GM19238 (cell line): ENCODE results near the gene RRP9.
"Not testable (repeated sequence)": the region's sequence is repeated elsewhere in the genome, so short reads cannot be mapped to it uniquely, and the experiment has no call there.

Experiments used
- DNase-seq: peaks from one replicate; pipeline ENCODE4 v3.0.0; 2011; ENCODE audit warnings: low spot score; ENCODE audit not compliant: insufficient read length

Gene RRP9

DNA sequence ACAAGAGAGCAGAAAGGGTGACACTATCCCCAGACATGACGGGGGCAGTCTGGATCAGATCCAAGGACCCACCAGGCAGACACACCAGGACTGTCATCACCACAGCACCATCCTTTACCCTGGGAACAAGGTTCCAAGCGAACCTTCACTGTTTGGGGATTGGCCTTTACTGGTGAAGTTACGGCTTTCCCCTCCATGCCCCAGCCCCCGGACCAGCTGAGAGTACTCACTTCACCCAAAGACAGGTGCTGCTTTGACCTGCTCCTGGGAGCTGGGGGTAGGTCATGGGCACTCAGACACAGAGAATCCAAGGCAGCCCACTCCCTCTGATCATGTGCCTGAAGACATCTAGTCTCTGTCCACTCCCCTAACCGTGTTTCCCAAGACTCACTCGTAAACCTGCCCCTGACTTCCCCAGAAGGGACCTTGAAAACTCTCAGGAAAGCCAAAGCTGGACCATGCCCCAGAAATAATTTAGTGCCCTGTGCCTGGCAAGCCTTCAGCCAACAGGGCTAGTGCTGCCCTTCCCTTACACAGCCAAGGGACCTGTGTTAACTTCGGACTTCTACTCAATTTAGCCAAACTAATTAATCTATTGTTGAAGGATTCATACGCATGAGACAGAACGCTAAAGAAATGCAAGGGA, 2.8 kb downstream of the RRP9 start:
- DNase-seq = no peak

DNA sequence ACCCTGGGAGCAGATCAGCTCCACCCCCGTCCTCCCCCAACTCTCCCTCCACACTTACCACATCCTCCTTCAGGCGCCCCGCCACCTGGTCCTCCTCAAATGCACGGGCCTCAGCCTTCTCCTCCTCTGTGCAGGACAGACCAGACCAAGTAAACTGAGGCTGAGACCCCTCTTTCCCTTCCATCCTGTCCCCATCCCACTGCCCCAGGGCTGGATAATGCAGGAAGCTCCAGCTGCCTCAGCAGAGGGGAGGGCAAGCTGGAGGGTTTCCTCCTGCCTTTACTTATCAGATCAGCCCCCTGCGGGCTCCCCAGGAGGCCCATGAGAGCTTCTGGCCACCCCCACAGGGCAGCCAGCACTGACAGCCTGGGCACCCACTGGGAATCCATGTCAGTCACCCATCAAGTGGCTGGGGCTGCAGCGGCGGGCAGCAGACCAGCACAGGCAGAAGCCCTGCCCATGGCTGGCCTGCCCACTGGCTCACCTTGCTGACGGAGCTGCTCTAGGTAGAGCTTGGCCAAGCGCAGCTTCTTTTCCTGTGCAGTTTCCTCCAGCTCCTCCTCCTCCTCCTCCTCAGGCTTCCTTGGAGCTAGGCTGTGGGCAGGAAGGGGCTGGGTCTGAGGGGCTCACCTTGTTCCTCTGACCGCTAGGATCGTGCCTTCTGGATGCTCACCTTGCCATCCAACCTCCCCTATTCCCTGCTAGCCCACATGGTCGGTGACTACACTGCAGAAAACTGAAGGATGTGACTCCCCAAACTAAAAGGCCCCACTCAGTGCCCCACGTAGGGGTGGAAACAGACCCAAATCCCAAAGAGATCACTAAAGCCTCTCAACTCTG, 3.9 kb downstream of the RRP9 start:
- DNase-seq = no peak

DNA sequence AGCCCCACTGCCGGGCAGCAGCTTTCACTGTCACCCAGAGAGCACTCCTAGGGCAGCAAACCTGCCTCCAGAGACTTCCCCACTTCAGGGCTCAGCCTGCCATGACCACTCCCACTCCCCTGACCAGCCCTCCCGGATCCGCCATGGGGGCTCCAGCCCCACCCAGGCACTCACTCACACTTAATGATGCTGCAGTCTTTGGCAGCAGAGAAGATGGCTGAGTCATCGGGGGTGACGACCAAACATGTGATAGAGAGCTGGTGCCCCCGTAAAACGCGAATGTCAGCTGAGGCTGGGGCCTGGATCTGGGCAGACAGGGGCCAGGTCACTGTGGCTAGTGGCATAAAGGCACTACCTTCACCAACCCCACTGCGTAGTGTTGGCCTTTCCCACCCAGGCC, 4.7 kb downstream of the RRP9 start:
- DNase-seq = no peak

DNA sequence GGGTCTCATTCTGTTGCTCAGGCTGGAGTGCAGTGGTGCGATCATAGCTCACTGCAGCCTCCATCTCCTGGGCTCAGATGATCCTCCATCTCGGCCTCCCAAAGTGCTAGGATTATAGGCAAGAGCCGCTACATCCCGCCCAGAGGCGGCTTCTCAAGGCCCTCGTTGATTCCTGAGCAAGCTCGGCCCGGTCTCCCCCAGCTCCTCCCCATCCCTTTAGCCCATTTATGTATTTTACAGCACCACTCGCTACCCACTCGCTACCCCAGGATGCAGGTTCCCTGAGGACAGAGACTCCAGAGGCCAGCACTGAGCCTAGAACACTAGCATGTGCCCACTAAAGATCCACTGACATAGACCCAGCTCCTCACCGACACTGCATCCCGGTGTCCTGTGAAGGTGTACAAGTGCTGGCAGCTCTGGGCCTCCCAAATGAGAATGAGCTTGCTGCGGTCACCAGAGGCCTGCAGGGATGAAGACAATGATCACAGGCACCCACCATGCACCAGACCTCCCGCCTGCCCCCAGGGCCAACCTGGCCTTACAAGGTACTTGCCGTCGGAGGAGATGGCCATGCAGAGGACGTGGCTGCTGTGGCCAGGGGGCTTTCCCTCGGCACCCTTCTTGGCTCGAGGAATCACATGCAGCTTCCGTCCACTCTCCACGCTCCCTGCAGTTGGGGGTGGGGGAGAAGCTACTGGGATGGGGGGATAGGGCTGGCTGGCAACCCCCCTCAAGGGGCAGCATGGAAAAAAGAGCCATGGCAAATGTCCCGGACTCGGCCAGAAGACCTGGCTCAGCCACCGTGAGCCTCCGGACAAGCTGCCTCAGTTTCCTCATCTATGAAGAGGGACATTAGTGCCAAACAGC, 5.6 kb downstream of the RRP9 start:
- no peak for DNase-seq

DNA sequence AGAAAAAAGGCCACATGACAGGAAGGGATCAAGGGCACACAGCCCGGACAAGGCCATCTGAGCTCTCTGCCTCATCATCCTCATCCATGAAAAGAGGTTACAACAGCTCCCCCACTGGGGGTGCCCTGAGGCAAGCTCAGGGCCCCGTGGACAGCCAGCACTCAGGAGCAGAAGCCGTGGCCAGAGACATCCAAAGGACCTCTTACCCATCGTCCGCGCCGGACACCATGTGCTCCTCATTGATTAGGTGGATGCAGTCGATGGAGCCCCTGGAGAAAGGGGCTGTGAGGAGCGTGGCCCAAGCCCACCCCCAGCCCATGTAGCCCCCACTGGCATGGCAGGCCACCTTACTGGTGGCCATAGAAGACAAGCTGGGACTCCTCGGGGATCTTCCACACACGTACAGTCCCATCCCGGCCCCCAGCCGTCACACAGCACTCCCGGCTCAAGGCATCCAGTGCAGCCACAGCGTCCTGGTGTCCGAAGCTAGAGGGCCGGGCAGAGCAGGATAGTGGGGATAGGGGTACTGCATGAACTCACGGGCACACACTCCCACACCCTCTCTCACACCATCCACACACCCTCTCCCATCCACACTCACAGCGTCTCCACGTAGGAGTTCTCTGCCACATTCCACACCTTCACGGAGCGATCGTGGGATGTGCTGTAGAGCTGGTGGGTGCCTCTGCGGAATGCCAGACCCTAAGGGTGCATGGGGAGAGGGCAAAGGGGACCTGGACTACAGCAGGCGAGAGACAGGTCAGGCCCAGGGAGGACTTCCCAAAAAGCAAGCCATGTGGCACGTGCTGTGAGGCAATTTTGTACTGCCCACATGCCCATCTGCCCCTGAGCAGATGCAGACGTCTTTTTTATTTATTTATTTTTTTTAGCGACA, 6.5 kb downstream of the RRP9 start:
- no peak for DNase-seq

DNA sequence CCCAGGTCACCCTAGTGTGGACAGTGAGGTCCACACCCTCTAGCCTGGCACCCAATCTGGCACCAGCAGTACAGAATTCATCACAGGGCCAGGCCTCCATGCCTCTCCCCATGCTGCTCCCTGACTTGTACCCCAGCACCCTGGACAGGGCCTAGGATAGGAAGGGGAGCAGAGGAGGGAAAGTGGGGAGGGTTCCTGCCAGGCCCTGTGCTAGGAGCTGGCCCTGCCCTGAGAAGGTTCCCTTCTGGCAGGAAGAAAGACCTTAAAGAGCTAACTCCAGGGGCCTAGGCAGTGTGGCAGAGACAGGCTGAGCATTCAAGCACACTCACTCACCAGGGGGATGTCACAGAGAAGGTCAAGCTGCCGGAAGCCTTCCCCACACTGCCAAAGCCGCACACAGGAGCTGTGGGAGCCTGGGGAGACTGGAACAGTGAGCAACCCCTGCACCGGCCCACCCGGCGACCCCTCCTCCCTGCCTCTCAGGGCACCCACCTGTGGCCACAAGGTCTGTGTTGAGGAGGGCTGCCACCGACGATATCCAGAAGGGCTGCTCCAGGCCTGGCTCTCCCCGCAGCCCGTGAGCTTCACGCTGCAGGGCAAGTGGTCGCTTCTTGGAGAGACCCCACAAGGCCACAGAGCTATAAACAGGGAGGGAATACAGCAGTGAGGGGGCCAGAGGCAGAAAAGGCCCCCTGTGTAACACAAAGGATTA, 7.4 kb downstream of the RRP9 start:
- DNase-seq = no peak

DNA sequence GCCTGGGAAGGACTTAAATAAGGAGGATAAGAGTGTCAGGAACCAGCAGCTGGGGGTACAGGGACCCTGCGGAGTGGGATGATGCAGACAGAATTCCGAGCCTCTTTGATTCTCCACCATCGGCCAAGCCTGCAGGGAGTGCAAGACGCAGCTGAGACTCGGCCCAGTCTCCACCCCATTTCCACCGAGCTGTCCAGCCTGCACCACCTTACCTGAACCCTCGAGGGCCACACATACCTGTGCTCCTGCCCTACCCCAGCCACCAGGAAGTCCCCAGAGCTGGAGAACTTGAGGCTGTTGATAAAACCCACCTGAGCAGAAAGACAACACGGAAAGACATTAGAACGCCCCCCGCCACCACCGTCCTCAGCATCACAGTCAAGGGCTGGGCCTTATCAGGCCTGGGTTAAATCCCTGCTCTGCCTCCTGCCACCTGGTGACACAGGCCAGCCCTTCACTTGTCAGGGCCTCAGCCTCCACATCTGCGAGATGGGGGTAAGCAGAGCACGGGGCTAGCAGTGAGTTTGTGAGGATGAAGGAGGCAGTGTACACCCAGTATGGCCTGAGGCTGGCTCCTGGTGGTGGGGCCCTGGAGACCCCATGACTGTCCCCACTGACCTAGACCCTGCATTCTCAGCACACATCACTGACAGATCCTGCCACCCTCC, 8.1 kb downstream of the RRP9 start:
- no peak for DNase-seq

DNA sequence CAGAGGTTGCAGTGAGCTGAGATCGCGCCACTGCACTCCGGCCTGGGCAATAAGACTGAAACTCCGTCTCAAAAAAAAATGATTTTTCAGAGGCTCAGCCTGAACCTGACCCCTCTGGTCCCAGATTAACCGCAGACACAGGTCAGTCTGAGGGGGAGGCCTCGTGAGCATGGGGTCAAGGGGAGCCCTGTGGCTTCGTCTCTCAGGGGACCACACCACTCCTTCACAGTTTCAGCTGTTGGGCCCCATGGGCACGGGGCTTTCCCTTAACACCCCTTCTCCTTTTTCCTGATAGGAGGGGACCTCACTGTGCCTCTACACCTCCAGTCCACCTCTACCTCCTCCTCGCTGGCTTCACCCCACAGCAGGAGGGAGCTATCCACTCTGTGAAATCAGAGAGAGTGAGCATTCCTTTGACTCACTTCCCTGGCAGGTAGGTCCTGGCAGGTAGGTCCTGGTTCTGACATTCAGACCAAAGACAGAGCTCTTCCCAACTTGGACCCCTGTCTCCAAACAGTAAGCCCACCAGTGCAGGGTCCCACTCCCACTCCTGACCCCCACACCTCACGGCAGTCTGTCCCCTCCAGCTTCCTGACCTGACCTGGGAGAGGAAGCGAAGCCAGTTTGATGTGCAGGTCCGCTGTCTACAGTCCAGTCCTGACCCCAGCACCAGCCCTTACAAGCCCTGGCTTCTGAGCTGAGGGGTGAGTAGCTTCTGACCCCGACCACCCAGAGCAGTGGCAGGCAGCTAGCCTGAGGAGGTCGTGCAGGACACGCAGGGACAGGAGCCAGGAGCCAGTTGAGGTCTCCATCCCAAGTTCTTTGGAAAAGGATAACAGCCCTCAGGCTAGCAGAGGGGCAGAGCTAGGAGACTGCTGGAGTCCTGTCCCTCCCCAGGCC, 9.0 kb downstream of the RRP9 start:
- no peak for DNase-seq

DNA sequence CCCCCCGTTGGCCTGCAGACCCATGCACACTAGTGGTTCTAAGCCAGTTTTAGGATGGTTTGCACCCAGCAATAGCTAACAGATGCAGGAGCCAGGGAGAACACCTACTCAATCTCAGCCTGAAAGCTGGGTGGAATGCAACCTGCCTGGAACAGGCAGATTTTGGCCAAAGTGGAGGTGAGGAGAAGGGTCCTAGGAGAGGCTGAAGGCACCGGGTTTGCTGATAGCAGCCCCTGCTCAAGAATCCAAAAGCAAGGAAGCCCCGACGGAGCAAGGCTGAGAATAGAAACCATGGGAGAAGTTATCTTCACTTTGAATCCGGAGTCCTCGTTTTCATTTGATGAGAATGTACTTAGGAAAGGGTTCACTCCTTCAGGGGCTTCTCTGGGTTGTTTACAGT, 9.9 kb downstream of the RRP9 start:
- no peak for DNase-seq

DNA sequence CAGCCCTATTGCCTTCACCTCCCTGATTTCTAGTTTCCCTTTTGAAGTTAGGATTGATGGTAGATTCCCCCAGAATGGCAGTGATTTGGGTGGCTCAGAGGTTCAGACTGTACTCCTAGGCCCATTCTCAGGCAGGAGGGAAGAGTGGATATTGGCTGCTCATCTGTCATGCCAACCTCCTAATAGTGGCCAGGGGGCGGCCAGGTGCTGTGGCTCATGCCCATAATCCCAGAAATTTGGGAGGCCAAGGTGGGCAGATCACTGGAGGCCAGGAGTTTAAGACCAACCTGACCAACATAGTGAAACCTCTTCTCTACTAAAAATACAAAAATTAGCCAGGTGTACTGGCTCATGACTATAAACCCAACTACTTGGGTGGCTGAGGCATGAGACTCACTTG, 11.3 kb downstream of the RRP9 start:
- DNase-seq = no peak

DNA sequence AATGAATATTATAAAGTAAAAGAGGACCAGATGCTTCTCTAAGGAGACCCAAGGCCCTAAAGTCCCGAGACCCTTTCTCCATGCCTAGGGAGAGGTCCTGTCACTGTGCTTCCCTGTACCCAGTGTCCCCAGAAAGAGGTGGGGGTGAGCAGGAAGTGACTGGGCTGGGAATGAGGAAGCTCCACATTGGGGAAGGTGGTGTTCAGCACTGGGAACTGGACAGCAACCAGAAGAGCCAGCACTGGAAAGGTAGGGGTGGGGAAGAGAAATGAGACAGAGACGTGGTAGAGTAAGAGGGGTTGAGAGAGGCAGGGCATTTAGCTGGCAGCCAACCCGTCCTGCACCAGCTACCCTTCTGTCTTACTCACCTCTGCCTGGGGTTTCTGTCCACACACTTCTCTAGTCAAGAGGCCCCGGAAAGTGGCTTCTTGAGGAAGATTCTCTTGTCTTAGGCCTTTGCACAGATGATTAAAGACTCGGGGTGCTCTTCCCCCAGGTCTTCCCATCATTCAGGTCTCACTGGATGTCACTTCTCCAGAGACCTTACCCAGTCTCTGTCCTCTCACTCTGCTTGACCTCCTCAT, 12.2 kb downstream of the RRP9 start:
- DNase-seq = no peak

DNA sequence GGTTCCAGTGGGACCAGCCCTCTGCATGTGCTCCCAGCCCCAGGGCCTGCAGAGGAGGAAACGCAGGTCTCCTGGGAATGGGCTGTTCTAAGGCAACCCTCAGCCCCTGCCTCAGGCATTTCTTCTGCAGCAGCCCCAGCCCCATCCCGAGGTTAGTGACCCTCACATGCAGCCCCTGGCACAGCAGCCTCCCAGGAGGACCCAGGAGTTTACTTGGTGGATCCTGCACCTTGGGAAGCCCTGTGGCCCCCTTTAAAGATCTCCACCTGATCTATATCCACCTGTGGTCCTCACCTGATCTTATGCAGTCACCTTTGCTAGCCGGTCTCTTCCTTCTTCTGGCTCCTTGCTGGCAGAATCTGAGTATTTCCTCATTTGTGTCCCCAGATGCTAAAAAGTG, 12.7 kb downstream of the RRP9 start:
- DNase-seq = not testable (repeated sequence)

DNA sequence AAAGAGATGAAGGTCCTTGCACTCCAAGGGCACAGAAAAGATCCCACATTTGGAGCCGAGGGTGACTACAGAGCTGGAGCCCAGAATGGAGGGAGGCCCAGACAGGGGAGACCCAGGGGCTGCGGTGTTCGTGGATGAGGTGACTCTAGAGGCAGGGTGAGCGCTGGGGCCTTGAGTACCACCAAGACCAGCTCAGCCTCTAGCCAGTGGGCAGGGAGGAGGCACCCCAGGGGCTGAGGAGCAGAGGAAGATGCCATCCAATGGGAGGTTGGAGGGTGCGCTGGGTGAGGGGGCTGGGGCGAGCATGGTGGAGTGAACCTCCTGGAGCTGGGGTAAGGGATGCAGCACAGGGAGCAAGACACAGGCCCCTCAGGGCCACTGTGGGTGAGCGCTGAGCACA, 13.3 kb downstream of the RRP9 start:
- no peak for DNase-seq

DNA sequence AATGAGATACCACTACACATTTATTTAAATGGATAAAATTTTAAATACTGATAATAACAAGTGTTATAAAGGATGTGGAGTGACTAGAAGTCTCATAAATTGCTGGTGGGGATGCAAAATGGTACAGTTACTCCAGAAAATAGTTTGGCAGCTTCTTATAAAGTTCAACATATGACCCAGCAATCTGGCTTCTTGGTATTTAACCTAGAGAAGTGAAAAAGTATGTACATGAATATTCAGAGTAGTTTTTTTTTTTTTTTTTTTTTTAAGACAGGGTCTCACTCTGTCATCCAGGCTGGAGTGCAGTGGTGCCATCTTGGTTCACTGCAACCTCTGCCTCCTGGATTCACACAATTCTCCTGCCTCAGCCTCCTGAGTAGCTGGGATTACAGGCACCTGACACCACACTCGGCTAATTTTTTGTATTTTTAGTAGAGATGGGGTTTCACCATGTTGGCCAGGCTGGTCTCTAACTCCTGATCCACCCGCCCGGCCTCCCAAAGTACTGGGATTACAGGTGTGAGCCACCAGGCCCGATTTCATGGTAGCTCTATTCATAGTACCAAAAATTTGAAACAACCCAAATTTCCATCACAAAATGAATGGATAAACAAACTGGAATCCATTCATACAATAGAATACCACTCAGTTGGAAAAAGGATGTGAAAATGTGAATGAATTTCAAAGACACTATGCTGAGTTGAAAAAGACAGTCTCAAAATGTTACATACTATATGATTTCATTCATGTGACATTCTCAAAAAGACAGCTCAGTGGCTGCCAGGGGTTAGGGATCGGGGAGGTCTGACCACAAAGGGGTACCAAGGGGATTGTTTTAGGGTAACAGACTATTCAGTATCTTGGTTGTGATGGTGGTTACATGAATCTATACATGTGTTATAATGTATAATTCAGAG, 14.4 kb downstream of the RRP9 start:
- DNase-seq = no peak

DNA sequence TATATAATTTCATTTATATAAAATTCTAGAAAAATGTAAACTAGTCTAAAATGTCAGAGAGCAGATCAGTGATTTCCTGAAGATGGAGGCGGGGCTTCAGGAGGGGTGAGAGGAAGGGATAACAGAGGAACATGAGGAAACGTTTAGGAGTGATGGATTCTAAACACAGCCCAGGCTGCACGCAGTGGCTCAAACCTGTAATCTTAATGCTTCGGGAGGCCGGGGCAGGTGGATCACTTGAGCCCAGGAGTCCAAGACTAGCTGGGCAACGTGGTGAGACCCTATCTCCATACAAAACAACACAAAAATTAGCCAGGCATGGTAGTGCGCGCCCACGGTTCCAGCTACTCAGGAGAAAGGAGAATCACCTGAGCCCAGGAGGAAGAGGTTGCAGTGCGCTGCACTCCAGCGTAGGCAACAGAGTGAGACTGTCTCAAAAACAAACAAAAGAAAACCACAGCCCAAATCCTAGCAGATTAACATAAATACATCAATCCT, 20.6 kb downstream of the RRP9 start:
- no peak for DNase-seq

DNA sequence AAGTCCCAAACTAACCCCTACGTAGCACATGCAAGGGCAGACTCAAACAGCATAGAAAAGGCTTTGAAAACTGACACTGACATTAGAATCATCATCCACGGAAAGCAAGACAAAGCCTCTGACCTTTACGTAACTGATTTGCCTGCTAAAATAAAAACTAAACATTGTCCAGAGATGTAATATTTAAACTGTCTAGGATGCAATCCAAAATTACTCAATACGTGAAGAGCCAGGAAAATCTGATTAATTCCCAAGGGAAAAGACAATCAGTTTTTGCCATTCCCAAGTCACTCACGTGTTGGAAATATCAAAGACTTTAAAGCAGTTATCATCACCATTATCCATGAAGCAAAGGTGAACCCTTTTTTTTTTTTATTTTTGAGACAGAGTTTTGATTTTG, 25.3 kb downstream of the RRP9 start:
- no peak for DNase-seq

DNA sequence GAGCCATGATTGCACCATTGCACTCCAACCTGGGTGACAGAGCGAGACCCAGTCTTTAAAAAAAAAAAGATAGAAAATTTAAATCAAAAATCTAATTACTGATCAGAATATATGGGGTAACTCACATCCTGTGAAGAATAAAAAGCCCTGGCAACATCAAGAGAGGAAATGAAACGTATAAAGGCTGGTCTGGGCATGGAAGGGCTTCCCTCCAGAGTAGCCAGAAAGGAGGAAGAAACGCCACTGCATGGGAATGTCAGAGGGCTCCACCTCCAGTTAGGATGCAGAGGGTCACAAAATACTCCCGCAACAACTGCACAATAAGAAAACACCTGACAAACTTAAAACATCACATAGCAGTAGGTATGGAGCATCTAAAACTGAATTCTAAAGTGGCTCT, 33.7 kb downstream of the RRP9 start:
- DNase-seq = no peak
